ENCODE results near the gene ACTG1. TPM values are rescaled to one million over a fixed set of nuclear protein-coding genes. Genes with fewer than 3 reads are reported as not detected.

ACTG1 gene
- total and polyA plus RNA-seq, 9 of the 15 experiments (the other 6 are each of a cell fraction or from before 2014, with no cell fraction given) = 224 to 1,775 (median 568) TPM

GRCh38 chr17:81508639-81509206 lies 3.9 kb downstream of the ACTG1 start (continued):
- TF ChIP-seq PRDM10 (IDR thresholded peaks at IDR 0.05; ENCODE audit: partially characterized antibody) = no peak
- no peak for TF ChIP-seq CHCHD3 (CRISPR knock-in tag; IDR thresholded peaks at IDR 0.05)
- no peak; the same call in 1 of the 2 replicates for TF ChIP-seq ZBTB7A (IDR thresholded peaks at IDR 0.05; ENCODE audit: borderline replicate concordance, control insufficient read depth, low read depth, low read length)
- no peak for TF ChIP-seq ETV6 (IDR thresholded peaks at IDR 0.05; ENCODE audit: borderline replicate concordance in 1 of 2, low read depth in 2 of 2, low read length in 1 of 2)
- TF ChIP-seq ETV6 (CRISPR knock-in tag; IDR thresholded peaks at IDR 0.05; ENCODE audit: borderline replicate concordance) = no peak
- TF ChIP-seq SP1 (CRISPR knock-in tag; IDR thresholded peaks at IDR 0.05) = peak; percentile 15; the same call in 1 of the 2 replicates
- TF ChIP-seq FOSL1 (tag; conservative IDR thresholded peaks at IDR 0.05) = no peak
- TF ChIP-seq AFF1 (IDR thresholded peaks at IDR 0.05; ENCODE audit: low read depth in 1 of 2, partially characterized antibody in 2 of 2) = no peak
- TF ChIP-seq SRF (CRISPR knock-in tag; IDR thresholded peaks at IDR 0.05) = no peak
- no peak for TF ChIP-seq ZNF407 (IDR thresholded peaks at IDR 0.05; ENCODE audit: low read depth)

Measured in K562 (cell line).